GM12878 (cell line): Measurements from ENCODE around the gene DTX4. TPM values are rescaled to one million over a fixed set of nuclear protein-coding genes. Genes with fewer than 3 reads are reported as not detected.

Source experiments
- BCL3 ChIP-seq: IDR thresholded peaks from 2 replicates; pipeline ENCODE4 v1.6.1; 2011; ENCODE audit warnings: borderline replicate concordance, low read depth, mild to moderate bottlenecking, moderate library complexity, low read length; ENCODE audit not compliant: insufficient read depth, poor library complexity, severe bottlenecking
- CREB1 ChIP-seq: IDR thresholded peaks from 2 replicates; pipeline ENCODE4 v1.6.1; 2012; ENCODE audit warnings: low read depth, mild to moderate bottlenecking, inconsistent platforms
- CREM ChIP-seq: IDR thresholded peaks from 2 replicates; pipeline ENCODE4 v1.6.1; 2014; ENCODE audit warnings: antibody characterized with exemption, low read depth
- E4F1 ChIP-seq: fragments of 450-650 bp; IDR thresholded peaks from 2 replicates; pipeline ENCODE4 v1.6.1; 2018; ENCODE audit warnings: borderline replicate concordance, mild to moderate bottlenecking; ENCODE audit not compliant: partially characterized antibody
- HDAC6 ChIP-seq: fragments of 200-600 bp; sonication (generic); IDR thresholded peaks from one replicate; pipeline ENCODE4 v1.8.0; 2017; ENCODE audit warnings: antibody characterized with exemption; ENCODE audit not compliant: unreplicated experiment
- JUNB ChIP-seq: IDR thresholded peaks from 2 replicates; pipeline ENCODE4 v1.6.1; 2016; ENCODE audit warnings: antibody characterized with exemption, mild to moderate bottlenecking
- MEF2B ChIP-seq: fragments of 450-650 bp; IDR thresholded peaks from 2 replicates; pipeline ENCODE4 v1.6.1; 2018; ENCODE audit warnings: mild to moderate bottlenecking, moderate library complexity; ENCODE audit not compliant: partially characterized antibody, poor library complexity, severe bottlenecking
- NRF1 ChIP-seq: conservative IDR thresholded peaks from 2 replicates; pipeline ENCODE4 v1.6.1; 2011; ENCODE audit warnings: mild to moderate bottlenecking, low read depth, low read length, improper control_type of control experiment
- RCOR1 ChIP-seq: conservative IDR thresholded peaks from 2 replicates; pipeline ENCODE4 v1.6.1; 2012; ENCODE audit warnings: low read depth, low read length, improper control_type of control experiment
- RFX5 ChIP-seq: IDR thresholded peaks from 2 replicates; pipeline ENCODE4 v1.6.1; 2011; ENCODE audit warnings: low read depth, low read length, improper control_type of control experiment
- SMARCA5 ChIP-seq: fragments of 450-650 bp; IDR thresholded peaks from 2 replicates; pipeline ENCODE4 v1.6.1; 2017; ENCODE audit warnings: mild to moderate bottlenecking
- SMC3 ChIP-seq: IDR thresholded peaks from 2 replicates; pipeline ENCODE4 v1.6.1; 2011; ENCODE audit warnings: low read length, improper control_type of control experiment, borderline replicate concordance
- ZBTB40 ChIP-seq: fragments of 450-650 bp; IDR thresholded peaks from 2 replicates; pipeline ENCODE4 v1.6.1; 2016; ENCODE audit warnings: mild to moderate bottlenecking, moderate library complexity, borderline replicate concordance
- ZNF687 ChIP-seq: fragments of 450-650 bp; IDR thresholded peaks from 2 replicates; pipeline ENCODE4 v1.6.1; 2017; ENCODE audit warnings: mild to moderate bottlenecking, moderate library complexity
- polyA plus RNA-seq, 11 experiments: library from polyadenylated mRNA; depleted of rRNA in 4 of 11; unstranded in 6 of 11; stranded (reverse) in 5 of 11; fragments of >200 nt; fragmentation: Nextera tagmentation in 4 of 11; fragmentation: Illumina TruSeq in 1 of 11; extraction: Ambion mirVana in 4 of 11; extraction: Trizol in 1 of 11; gene quantifications; 1 replicate in 1 of 11; 2 replicates in 10 of 11; pipeline versions ENCODE4 v1.2.1 to v1.2.3, GENCODE V29; 2011 to 2016; ENCODE audit warnings: inconsistent platforms in 2 of 11, missing spikeins in 2 of 11, low read depth in 1 of 11
- total RNA-seq, 4 experiments: library from RNA; depleted of rRNA in 3 of 4; stranded (reverse); fragments of >200 nt in 3 of 4; fragmentation: Illumina TruSeq in 1 of 4; extraction: Trizol in 1 of 4; gene quantifications; 2 replicates each; pipeline versions ENCODE4 v1.2.1 to v1.2.3, GENCODE V29; 2013 to 2021

Gene DTX4
- total and polyA plus RNA-seq, 10 of the 15 experiments (the other 5 are each of a cell fraction or from before 2014, with no cell fraction given), result 3.8 to 25.8 (median 10.5) TPM

- TF ChIP-seq E4F1, result no peak
- peak; percentile 81 for TF ChIP-seq SMC3
- no peak for TF ChIP-seq HDAC6
- peak; percentile 90 for TF ChIP-seq BCL3
- no peak; the same call in 1 of the 2 replicates for TF ChIP-seq JUNB
- TF ChIP-seq MEF2B, result peak; percentile 56
- no peak for TF ChIP-seq RCOR1
- TF ChIP-seq SMARCA5, result peak; percentile 27; the same call in 1 of the 2 replicates
- no peak for TF ChIP-seq ZBTB40
- TF ChIP-seq ZNF687, result no peak; the same call in 1 of the 2 replicates
- peak; percentile 63; the same call in 1 of the 2 replicates for TF ChIP-seq CREM
- TF ChIP-seq CREB1, result 0 out of 2 replicates have a peak, but pooled peaks have one; percentile 28
- TF ChIP-seq RFX5, result no peak
- no peak for TF ChIP-seq NRF1
These were observed 36.1 kb downstream of the DTX4 start (continued) for GRCh38 chr11:59207988-59208451.
